Tibial nerve (tissue), 4 donors: ENCODE measurements around the gene PNPLA1.

Experiments
- EP300 ChIP-seq, 2 donors: sonication (generic); formaldehyde crosslinking; IDR thresholded peaks; one replicate each; pipeline ENCODE4 v1.6.1; 2017; ENCODE audit warnings: antibody characterized with exemption in 2 of 2, mild to moderate bottlenecking in 1 of 2
- POLR2A ChIP-seq, 2 donors: fragments of 450-650 bp; IDR thresholded peaks; one replicate each; pipeline ENCODE4 v1.6.1; 2017; ENCODE audit warnings: antibody characterized with exemption in 2 of 2, mild to moderate bottlenecking in 2 of 2, moderate library complexity in 2 of 2
- TF ChIP-seq, protein P1 (sequence below), 5 experiments: fragments of 200-600 bp in 3 of 5; fragments of 450-650 bp in 2 of 5; sonication (generic) in 3 of 5; IDR thresholded peaks; one replicate each; pipeline ENCODE4 v1.5.1; 2016 to 2019; ENCODE audit warnings: antibody characterized with exemption in 5 of 5, mild to moderate bottlenecking in 3 of 5, moderate library complexity in 2 of 5

DNA sequence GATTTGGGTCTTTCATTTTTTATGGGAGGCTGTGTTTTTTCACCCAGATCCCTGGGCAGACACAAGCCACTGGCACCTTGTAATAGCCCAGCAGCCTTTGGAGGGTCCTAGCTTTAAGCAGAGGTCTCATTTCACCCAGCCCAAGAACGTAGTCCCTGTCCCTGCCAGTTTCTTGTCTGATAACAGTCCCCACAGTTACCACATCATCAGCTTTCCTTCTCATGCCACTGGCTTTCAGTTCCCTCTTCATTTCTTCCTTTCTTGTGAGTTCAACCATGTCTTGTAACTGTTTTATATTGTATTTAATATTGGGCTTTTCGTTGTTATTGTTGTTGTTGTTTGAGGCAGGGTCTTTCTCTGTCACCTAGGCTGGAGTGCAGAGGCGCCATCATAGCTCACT is 10.6 kb downstream of the PNPLA1 start:
- TF ChIP-seq, protein P1, sequence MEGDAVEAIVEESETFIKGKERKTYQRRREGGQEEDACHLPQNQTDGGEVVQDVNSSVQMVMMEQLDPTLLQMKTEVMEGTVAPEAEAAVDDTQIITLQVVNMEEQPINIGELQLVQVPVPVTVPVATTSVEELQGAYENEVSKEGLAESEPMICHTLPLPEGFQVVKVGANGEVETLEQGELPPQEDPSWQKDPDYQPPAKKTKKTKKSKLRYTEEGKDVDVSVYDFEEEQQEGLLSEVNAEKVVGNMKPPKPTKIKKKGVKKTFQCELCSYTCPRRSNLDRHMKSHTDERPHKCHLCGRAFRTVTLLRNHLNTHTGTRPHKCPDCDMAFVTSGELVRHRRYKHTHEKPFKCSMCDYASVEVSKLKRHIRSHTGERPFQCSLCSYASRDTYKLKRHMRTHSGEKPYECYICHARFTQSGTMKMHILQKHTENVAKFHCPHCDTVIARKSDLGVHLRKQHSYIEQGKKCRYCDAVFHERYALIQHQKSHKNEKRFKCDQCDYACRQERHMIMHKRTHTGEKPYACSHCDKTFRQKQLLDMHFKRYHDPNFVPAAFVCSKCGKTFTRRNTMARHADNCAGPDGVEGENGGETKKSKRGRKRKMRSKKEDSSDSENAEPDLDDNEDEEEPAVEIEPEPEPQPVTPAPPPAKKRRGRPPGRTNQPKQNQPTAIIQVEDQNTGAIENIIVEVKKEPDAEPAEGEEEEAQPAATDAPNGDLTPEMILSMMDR (IDR thresholded peaks at IDR 0.05), result no peak
- no peak for TF ChIP-seq EP300 (IDR thresholded peaks at IDR 0.05)
- TF ChIP-seq POLR2A (IDR thresholded peaks at IDR 0.05), result no peak
